HS-27A (cell line): ENCODE data around the gene GPR18.
"Not testable (repeated sequence)": the region's sequence is repeated elsewhere in the genome, so short reads cannot be mapped to it uniquely, and the experiment has no call there.

Experiments
- DNase-seq: peaks from one replicate; pipeline ENCODE4 v3.0.0-alpha.2; 2012; ENCODE audit warnings: low read depth, missing footprints

Gene GPR18

DNA sequence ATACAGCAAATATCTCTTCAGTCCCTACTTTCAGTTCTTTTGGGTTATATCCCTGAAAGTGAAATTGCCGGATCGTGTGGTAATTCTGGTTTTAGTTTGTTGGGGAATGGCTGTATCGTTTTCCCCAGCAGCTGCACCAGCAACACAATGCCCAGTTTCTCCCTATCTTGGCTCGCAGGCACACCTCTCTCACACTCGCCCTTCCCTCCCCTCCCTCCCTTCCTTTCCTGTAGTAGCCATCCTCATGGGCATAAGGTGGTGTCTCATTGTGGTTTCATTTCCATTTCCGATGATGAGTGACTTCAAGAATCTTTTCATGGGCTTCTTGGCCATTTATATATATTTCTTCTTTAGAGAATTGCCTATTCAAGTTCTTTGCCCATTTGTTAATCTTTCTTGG, 8.6 kb upstream of the GPR18 start:
- no peak for DNase-seq

DNA sequence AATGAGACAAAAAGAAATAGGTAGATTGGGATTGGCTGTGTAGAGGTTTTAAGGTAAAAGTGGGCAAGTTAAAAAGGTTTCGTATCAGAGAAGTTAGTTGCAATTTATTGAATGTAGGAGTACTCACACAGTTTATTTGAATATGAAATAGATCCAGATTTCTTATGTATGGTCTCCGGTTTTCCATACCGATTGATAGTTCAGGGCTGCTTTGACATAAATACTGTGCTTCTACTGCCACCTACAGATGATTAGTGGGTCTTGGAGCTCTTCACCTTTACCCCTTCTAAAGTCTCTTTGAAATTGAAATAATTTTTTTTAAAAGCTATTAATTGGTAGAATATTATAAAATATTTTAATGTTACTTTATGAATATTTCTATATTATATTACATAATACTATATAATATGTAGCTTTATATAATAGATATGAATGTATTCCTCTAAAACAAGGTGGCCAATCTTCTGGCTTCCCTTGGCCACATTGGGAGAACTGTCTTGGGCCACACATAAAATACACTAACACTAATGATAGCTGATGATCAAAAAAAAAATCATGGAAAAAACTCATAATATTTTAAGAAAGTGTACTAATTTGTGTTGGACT, 7.7 kb upstream of the GPR18 start:
- no peak for DNase-seq

DNA sequence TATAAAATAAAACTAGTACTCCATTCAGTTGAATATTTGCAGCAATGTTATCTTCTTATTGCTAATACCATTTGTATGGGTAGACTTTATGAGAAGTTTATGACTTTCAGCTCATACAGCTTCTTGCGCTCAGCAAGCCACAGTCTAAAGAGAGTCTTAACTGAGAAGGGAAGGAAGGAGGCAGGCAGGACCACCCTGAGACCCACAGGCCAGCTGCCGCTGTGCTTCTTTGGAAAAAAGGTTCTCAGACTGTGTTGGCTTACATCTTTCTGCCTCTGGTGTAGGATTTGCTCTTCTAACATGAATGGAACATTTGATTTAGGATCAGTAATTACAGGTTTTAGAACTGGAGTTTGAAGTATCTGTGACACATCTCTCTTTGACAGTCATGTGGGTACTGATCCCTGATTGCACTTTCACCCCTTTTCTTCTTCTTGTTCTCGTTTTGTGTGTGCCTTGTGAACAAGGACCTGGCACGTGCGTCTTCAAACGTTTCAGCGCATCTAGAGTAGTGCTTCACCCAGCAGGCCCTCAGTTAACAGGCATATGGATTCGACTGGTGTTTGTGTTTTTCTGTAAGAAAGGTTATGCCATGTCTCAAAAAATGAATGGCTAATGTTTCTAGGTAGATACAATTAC, 7.1 kb upstream of the GPR18 start:
- DNase-seq = no peak

DNA sequence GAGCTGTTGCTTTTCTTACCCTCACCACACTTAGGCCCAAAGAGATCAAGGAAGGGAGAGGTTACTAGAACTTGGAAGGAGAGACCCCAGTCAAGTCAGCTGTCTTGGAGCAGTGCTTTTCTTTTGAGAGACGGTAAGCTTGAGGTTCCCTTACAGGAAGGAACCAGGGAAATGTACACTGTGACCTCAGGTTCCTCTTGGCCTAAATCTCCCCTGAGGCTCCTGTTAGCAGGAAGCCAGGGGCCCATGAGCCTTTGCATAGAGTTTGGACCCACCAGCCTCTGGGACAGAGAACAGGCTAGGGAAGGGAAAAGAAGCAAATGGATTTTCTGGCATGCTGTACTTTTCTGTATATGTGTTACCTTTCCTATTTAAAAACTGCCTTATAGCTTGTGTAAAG, 5.9 kb upstream of the GPR18 start:
- DNase-seq = no peak

DNA sequence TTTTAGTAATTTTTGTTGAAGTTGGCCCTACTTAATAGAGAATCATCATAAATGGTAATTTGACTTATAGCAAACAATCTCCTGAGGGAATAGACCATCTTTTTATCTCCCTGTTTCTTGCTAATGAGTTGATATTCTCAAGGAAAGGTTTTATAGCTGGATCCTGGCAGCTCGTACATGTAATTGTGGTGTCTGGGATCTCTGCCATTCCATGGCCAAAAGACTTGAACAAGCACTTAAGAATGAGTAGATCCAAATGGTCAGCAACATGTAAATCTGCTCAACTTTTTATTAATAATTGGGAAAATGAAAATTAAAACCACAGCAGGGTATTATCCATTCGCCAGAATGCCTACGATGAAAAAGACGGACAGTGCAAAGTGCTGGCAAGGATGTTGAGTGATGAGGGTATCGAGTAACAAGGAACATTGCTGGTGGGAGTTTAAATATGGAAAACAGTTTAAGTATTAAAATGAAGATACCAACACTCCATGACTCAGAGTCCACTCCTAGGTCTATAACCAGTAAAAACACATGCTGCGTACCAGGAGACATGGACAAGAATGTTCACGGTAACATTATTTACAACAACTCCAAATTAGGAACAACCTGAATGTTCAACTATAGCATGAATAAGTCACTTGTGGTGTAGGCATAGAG, 5.1 kb upstream of the GPR18 start:
- DNase-seq = no peak

DNA sequence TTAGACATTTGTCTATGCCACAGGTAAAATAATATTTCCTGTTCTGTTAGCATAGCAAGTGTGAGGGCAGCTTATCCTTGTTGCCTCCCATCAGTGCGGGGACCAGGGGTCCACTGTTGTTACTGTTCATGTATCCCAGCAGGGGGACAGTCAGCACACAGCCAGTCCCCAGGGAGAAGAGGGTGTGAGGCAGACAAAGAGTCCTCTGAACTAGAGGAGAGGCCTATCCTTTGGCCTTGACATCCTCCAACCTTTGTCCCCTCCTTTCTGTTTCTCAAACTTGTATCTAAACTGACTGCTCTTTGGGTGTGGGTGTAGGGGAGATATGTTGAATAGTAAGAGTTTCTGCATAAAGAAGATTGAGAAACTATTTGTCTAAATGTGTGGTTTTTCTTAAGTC, 2.9 kb upstream of the GPR18 start:
- no peak for DNase-seq

DNA sequence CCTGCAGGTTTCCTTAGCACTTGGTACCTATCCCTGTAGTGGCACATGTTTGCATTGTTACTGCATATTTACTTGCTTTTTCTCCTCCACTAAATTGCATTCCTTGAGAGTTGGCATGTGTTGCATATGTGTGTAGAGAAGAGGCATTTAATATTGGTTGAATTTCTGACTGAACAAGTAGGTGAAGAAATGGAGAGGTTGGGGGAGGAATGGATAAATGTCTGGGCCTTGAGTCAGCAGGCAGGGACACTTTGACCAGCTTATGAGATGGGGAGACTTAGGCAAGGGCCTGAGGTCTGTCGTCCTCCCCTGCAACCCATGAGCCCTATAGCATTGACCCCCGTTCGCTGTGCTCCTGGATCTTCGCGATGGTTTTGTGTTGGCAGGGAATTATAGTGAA, 2.0 kb upstream of the GPR18 start:
- no peak for DNase-seq

DNA sequence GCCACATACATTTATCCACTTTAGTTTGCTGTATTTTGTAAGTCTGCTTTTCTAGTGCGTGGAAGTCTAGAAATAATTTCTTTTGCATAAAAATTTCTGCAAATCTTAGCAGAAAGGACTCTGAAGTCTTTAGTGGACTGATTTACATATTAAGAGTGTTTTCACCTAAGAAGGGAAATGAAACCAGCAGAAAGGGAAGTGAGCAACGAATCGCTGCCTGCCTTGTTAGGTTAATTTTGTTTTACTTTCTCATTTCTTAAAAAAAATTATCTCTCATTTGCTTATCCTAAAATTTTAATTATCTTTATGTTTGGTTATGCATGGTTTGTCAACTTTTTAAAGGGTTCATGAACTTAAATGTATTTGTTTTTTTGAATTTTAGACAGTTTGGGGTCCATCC, 767 bp upstream of the GPR18 start:
- DNase-seq = no peak

DNA sequence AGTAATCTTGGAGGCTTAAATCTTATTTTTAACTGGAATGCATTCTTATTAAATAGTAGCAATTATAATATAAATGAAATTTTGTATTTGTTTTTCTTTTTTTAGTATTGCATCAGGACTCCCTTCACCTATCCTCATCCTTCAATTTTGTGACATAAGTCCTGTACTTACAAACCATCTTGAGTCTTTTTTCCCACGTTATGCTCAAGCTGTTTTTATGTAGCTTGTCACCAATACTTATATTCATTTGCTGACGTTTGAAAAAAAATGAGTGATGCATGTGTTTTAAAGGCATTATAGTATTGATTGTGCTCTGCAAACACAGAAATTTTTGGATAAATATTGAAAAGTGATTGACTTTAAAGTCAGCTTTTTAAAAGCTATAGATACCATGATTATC, 888 bp downstream of the GPR18 start:
- no peak for DNase-seq

DNA sequence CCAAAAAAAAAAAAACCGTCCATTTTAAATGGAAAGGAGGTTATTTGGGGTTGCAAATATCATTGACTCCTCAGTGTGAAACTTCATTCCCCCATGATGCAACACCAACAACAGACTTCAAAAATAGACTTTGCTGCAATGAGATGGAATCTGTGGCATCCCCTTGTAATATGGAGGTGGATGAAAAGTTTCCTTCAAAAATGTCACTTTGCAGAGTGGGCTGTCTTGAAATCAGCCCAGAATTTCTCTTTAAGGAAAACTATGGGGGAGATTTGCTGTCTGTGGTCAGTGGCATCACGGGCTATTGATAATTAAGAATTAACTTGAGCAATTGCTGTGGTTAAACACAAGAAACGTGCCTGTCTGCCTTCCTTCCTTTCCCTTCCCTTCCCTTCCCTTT, 1.5 kb downstream of the GPR18 start:
- no peak for DNase-seq

DNA sequence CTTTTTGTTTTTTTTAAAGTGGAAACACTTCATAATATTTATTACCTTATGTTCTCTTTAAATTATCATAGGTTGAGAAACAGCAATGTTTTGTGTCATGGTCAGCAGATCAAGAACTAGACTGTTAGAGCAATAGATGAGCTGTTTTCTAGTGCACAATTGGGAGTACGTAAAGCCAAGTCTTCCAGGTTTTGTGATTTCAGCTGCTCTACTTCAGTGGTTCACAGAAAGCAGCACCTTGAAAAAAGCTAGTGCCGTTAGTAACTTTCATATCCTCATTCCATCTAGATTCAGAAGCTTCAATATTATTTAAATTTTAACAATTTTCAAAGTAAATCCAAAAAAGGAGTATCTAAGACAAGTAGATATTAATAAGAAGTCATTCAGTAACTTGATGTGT, 1.9 kb downstream of the GPR18 start:
- no peak for DNase-seq

DNA sequence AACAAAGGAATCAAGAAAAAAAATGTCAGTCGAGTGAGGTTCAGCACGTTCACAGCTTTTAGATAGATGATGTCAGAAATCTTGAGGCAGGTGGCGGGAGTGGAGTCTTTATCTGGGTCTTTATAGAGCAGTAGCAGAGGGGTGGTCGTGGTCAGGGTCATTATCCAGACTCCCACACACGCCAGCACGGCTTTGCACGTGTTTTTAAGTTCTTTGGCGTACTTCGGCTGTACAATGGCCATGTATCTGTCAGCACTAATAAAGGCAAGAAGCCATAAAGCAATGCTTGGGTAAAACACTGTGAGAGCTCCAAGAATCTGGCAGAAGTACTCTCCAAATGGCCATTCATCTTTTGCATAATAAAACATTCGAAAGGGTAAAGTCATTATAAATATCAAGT, 2.9 kb downstream of the GPR18 start:
- no peak for DNase-seq

DNA sequence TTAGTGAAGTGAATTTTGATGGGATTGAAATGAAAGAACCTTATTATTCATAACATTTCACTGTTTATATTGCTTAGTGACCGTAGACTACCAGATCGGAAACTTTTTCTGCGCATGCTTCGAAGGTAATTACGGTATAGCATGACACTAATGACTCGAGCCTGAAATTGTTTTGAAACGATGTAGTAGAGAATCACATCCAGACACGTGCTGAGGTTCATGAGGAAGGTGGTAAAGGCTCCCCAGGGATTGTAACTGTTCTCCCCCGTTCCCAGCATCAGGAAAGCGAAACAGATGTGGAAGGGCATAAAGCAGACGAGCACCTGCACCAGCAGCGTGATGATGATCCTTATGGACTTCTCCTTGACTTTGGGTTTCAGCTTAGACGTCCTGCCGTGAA, 3.3 kb downstream of the GPR18 start:
- DNase-seq = no peak

DNA sequence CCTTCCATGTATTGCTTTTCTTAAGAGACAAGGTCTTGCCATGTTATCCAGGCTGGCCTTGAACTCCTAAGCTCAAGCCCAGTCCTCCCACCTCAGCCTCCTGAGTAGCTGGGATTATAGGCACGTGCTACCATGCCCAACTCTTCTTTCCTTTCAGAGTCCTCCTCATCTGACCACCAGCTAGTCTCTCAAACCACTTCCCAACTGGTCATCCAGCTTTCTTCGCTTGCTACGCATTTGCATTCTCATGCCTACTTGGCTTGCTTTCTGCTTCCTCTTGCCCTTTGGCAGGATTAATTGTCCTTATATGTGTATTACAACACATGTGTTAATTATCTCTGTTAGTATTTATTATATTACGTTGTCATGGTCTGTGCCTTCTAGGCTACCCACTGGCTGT, 6.3 kb downstream of the GPR18 start:
- DNase-seq = no peak

DNA sequence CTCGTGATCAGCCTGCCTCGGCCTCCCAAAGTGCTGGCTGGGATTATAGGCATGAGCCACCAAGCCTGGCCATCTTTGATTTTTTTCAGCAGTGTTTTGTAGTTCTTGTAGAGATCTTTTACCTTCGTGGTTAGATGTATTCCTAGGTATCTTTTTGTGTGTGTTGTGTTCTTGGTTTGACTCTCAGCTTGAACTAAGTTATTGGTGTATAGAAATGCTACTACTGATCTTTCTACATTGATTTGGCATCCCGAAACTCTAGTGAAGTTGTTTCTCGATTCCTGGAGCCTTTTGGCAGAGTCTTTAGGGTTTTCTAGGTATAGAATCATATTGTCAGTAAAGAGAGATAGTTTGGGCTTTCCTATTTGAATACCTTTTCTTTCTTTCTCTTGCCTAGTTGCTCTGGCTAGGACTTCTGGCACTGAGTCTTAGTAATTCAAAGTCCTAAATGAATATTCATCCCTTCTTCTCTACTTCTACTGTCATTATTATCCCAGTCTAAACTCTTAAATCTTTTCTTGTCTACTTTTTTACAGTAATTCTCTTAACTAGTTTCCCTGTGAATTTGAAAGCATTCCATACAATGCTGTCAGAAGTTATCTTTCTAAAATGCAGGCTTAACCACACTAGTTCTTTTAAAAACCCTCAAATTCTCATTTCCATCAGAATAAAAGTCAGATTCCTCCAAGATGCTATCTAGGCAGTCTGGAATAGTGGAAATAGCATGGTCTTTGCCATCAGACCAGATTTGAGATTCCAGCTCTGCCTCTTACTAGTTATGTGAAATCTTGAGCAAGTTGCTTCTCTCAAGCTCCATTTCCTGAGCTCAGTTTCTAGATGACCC, 7.0 kb downstream of the GPR18 start:
- no peak for DNase-seq

DNA sequence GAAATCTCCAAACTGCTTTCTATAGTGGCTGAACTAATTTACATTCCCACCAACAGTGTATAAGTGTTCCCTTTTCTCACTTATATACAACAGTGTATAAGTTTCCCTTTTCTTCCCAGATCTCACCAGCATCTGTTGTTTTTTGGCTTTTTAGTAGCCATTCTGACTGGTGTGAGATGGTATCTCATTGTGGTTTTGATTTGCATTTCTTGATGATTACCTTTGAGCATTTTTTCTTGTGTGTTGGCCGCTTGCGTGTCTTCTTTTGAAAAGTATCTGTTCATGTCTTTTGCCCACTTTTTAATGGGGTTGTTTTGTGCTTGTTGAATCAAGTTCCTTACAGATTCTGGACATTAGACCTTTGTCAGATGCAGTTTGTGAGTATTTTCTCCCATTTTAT, 8.6 kb downstream of the GPR18 start:
- DNase-seq = not testable (repeated sequence)

DNA sequence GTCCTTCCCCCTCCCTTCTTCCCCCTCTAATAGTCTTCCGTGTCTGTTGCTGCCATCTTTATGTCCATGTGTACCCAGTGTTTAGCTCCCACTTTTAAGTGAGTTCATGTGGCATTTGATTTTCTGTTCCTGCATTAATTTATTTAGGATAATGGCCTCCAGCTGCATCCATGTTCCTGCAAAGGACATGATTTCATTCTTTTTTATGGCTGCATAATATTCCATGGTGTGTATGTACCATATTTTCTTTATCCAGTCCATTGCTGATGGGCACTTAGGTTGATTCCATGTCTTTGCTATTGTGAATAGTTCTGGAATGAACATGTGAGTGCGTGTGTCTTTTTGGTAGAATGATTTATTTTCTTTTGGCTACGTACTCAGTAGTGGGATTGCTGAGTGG, 9.0 kb downstream of the GPR18 start:
- DNase-seq = not testable (repeated sequence)

DNA sequence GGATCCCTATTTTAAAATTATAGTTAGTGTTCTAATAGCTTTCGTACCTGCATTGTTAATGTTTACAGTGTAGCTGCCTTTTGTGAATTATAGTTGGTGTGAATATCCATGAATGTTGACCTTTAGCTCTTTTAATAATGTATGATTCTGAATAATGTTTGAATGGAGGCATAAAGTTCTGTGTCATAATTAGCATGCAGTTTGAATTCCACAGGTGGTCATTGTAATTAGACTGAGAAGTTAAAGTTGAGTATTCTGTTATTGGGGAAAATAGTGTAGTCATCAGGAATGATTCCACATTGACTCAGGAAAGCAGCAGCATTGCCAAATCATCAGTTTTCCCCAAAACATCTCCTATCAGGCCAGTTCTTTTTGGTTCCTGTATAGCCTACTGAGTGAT, 12.1 kb downstream of the GPR18 start:
- DNase-seq = no peak

DNA sequence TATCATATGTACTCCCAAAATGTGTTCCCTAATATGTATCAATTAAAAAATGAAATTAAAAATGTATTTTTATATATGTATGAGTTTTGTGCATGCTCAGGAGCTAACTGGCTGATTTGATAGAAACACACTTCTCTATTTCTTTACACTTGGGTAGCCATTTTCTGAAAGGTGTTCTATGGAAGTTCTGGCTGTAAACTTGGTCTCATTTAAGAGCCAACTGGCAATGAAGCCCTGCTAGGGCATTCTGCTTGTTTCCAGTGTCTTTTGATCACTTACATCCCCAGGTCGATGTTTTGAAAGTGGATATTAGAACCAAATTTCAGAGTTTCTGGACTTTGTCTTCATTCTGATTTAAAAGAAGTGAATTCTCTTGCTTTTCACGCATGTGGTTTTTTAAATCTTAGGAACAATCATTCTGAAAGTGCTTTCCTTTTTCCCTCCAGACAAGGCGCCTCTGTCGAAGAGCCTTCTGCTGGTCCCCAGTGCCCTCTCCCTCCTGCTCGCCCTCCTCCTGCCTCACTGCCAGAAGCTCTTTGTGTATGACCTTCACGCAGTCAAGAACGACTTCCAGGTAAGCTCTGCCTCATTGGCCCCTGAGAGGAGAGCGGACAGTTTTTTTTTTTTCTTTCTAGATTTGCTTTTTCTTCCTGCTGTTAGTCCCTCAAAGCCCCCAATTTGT, 20.1 kb downstream of the GPR18 start:
- no peak for DNase-seq

DNA sequence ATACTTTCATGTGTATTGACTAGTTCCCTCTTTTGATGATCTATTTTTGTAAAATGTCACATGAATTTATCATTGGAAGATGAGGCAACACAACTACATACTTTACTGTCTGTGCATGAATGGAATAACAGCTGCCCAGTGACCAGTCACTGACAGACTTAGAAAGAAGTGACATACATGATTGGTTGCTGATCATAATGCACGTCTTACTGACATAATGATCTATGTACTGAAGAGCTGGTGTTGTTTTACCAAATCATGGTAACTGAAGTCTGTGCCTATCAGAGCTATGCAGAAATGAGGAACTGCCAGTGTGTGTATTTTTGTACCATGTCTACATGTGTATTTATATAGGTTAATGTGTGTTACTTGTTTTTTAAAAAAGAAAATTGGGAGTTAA, 26.5 kb downstream of the GPR18 start:
- no peak for DNase-seq

DNA sequence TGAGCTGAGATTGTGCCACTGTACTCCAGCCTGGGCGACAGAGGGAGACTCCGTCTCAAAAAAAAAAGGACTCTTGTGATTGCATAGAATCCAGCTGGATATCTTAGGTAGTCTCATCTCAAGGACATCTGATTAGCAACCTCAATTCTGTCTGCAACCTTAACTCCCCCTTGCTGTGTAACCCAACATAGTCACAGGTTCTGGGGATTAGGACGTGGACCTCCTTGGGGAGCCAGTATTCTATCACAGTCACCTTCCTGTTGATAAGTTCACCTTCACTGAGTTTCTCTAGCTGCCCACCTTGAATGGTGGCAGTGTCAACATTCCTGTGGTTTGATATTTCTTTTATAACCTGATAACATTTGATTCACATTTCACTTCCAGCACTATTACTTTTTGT, 27.2 kb downstream of the GPR18 start:
- no peak for DNase-seq

DNA sequence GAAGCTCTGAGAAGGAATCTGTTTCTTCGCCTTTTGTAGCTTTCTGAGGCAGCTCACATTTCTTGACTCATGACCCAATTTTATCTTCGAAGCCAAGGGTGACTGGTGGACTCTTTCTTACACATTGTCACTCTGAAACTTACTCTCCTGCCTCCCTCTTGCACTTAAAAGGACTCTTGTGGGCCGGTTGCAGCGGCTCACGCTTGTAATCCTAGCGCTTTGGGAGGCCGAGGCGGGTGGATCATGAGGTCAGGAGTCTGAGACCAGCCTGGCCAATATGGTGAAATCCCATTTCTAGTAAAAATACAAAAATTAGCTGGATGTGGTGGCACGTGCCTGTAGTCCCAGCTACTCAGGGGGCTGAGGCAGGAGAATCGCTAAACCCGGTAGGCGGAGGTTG, 27.6 kb downstream of the GPR18 start:
- DNase-seq = not testable (repeated sequence)
